Lung (tissue), 12 donors: ENCODE data around the gene HOXB3. TPM values are rescaled to one million over a fixed set of nuclear protein-coding genes. Genes with fewer than 3 reads are reported as not detected.
"Not testable (repeated sequence)": the region's sequence is repeated elsewhere in the genome, so short reads cannot be mapped to it uniquely, and the experiment has no call there.

ENCODE experiments used
- ATAC-seq: fragments of 200-7000 bp; cut with Tn5 transposase; one replicate; pipeline ENCODE4 v1.9.1; 2020; ENCODE audit warnings: moderate number of reproducible peaks; ENCODE audit not compliant: insufficient read depth, low FRiP score
- DNase-seq, 3 donors: peaks; one replicate each; pipeline ENCODE4 v3.0.0-alpha.2; 2013 to 2017
- H3K27ac ChIP-seq, 2 donors: one replicate each; pipeline ENCODE4 v1.5.1; 2013; ENCODE audit warnings: mild to moderate bottlenecking in 2 of 2, moderate library complexity in 2 of 2, control low read depth in 1 of 2, inconsistent platforms in 1 of 2, low read depth in 1 of 2, low read length in 1 of 2
- H3K27me3 ChIP-seq, 3 donors: one replicate each; pipeline ENCODE4 v1.5.1; 2013; ENCODE audit warnings: low read length in 2 of 3; ENCODE audit not compliant: control insufficient read depth in 3 of 3, insufficient read depth in 3 of 3
- H3K36me3 ChIP-seq, 4 donors: one replicate each; pipeline ENCODE4 v1.5.1; 2013; ENCODE audit warnings: low read length in 4 of 4, mild to moderate bottlenecking in 1 of 4, moderate library complexity in 1 of 4; ENCODE audit not compliant: control insufficient read depth in 4 of 4, insufficient read depth in 4 of 4
- H3K4me1 ChIP-seq, 5 donors: one replicate each; pipeline ENCODE4 v1.5.1; 2013; ENCODE audit warnings: low read length in 5 of 5, mild to moderate bottlenecking in 2 of 5, moderate library complexity in 1 of 5; ENCODE audit not compliant: control insufficient read depth in 5 of 5, insufficient read depth in 5 of 5
- H3K4me3 ChIP-seq: one replicate; pipeline ENCODE4 v1.5.1; 2013; ENCODE audit warnings: mild to moderate bottlenecking, control low read depth, moderate library complexity
- H3K9ac ChIP-seq, 2 donors: one replicate each; pipeline ENCODE4 v1.5.1; 2013; ENCODE audit warnings: low read length in 2 of 2, control low read depth in 1 of 2; ENCODE audit not compliant: insufficient read depth in 1 of 2
- H3K9me3 ChIP-seq, 4 donors: one replicate each; pipeline ENCODE4 v1.5.1; 2013; ENCODE audit warnings: low read length in 3 of 4, mild to moderate bottlenecking in 1 of 4, moderate library complexity in 1 of 4; ENCODE audit not compliant: control insufficient read depth in 4 of 4, insufficient read depth in 3 of 4
- WGBS, 2 donors: extraction: QIAGEN DNeasy Blood & Tissue Kit; methylation state at CpG; one replicate each; pipeline ENCODE4 v1.1.7; 2013; 5-methylcytosine and 5-hydroxymethylcytosine counted together
- polyA plus RNA-seq, 2 donors: library from polyadenylated mRNA; stranded (reverse); fragments of 200-250 nt; gene quantifications; one replicate each; pipeline ENCODE4 v1.2.1, GENCODE V29; 2013
- total RNA-seq, 2 donors: library from RNA; depleted of rRNA in 1 of 2; stranded (reverse); fragments of >200 nt in 1 of 2; gene quantifications; one replicate each; pipeline ENCODE4 v1.2.1, GENCODE V29; 2014 to 2021
- TF ChIP-seq, protein P1 (sequence below): IDR thresholded peaks from 2 replicates; pipeline ENCODE4 v1.5.1; 2012; ENCODE audit warnings: mild to moderate bottlenecking; ENCODE audit errors: control extremely low read depth, extremely low read depth
- donor health status: control.
- donor health status: control.
- donor health status: Bipolar disorder and iron deficiency.
- donor health status: healthy.
- donor health status: DM: yes; HTN: yes; CAD: no.

The HOXB3 gene
- total and polyA plus RNA-seq, 4 donors, result 1.9 to 21.1 (median 6.7) TPM

DNA sequence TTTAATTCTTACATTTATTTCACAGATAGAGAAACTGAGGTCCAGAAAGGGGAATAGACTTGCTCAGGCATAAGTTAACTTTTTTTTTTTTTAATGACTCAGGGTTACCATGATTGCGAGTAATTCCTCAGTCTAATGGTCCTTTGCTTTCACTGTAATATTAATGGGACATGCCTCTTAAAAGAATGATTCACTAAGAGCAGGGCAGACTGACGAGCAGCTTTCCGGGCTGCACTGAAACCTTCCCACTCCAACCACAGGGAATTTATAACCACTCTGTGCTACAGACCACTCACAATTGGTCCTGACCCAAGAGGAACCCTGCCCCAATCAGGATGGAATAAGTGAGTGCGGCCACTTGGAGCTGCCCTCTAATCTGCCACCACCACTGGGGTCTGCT is 50.9 kb downstream of the HOXB3 start:
- WGBS, 2 donors, result 77 to 84% methylated on average over 4 of the region's 4 CpGs
- Histone ChIP-seq H3K4me1 (peaks cover 0 to 13% (median 3%) of the 10 kb centered on the region in 5 donors), H3K36me3 (peaks cover 0 to 19% (median 2%) of the 10 kb centered on the region in 4 donors), H3K27me3 (peaks cover 0 to 32% (median 5%) of the 10 kb centered on the region in 3 donors), H3K9me3 (no peaks in the 10 kb centered on the region), H3K9ac (no peak overlapping the region), H3K27ac (no peak overlapping the region), H3K4me3 (no peak overlapping the region)
- DNase-seq, result no peak
- TF ChIP-seq, protein P1, sequence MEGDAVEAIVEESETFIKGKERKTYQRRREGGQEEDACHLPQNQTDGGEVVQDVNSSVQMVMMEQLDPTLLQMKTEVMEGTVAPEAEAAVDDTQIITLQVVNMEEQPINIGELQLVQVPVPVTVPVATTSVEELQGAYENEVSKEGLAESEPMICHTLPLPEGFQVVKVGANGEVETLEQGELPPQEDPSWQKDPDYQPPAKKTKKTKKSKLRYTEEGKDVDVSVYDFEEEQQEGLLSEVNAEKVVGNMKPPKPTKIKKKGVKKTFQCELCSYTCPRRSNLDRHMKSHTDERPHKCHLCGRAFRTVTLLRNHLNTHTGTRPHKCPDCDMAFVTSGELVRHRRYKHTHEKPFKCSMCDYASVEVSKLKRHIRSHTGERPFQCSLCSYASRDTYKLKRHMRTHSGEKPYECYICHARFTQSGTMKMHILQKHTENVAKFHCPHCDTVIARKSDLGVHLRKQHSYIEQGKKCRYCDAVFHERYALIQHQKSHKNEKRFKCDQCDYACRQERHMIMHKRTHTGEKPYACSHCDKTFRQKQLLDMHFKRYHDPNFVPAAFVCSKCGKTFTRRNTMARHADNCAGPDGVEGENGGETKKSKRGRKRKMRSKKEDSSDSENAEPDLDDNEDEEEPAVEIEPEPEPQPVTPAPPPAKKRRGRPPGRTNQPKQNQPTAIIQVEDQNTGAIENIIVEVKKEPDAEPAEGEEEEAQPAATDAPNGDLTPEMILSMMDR, result no peak
- ATAC-seq, result no peak

DNA sequence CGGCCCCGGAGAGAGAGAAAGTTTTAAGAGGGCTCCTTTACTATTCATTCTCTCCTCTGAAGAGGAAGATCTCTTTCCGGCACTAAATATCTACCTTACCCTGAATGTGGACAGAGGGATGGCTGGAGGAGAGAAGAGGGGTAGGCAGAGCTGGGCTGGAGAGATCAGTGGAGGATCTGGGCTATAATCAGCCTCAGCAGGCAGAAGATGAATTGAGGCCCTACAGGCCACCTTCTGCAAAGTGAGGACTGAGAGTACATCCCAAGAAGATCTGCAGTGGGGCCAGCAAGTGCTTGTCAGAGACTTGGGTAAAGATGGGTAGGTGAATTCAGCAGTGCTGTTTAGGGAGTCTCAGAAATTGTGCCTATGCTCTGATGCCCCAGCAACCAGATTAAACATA is 52.7 kb downstream of the HOXB3 start:
- peaks cover 0 to 13% (median 0%) of the 10 kb centered on the region in 5 donors for H3K4me1 ChIP-seq
- ATAC-seq (no peak), DNase-seq (peak in 1 of 3 donors; percentile 3)
- H3K9ac ChIP-seq, result no peak overlapping the region
- H3K27me3 ChIP-seq, result peaks cover 0 to 32% (median 5%) of the 10 kb centered on the region in 3 donors
- WGBS, 2 donors, result 91 to 98% methylated on average over 3 of the region's 3 CpGs
- H3K27ac ChIP-seq, result no peak overlapping the region
- TF ChIP-seq, protein P1, result no peak
- peaks cover 0 to 7% (median 2%) of the 10 kb centered on the region in 4 donors for H3K36me3 ChIP-seq
- no peak overlapping the region for H3K4me3 ChIP-seq
- H3K9me3 ChIP-seq, result no peaks in the 10 kb centered on the region

DNA sequence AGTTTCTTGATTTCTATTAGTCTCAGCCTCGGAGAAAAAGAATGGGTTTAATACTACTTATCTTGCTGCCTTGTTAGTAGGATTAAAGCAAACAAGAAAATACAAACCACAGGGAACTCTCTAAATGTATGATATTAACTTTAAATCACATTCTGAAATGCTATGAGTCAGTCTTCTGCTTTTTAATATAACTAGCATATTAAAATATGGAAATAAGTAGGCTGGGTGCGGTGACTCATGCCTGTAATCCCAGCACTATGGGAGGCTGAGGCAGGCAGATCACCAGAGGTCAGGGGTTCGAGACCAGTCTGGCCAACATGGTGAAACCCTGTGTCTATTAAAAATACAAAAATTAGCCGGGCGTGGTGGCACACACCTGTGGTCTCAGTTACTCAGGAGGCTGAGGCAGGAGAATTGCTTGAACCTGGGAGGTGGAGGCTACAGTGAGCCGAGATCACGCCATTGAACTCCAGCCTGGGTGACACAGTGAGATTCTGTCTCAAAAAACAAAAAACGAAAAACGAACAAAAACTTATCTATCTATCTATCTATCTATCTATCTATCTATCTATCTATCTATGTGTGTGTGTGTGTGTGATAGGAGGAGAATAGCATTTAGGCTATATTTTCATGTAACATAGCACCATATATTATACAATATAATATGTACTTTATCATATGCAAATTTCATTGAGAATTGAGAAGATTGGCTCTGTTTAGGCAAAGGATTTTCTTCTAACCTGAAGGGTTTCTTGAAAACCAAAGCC is 54.1 kb downstream of the HOXB3 start:
- peaks cover 0 to 37% (median 2%) of the 10 kb centered on the region in 3 donors for H3K27me3 ChIP-seq
- peak in 1 of 3 donors; percentile 3 for DNase-seq
- H3K9ac ChIP-seq, ATAC-seq, H3K4me3 ChIP-seq, H3K36me3 ChIP-seq, H3K27ac ChIP-seq, H3K9me3 ChIP-seq: not testable (repeated sequence)
- H3K4me1 ChIP-seq, result peaks cover 0 to 12% (median 0%) of the 10 kb centered on the region in 5 donors
- WGBS, 2 donors, result 84 to 85% methylated on average over 9 of the region's 9 CpGs

DNA sequence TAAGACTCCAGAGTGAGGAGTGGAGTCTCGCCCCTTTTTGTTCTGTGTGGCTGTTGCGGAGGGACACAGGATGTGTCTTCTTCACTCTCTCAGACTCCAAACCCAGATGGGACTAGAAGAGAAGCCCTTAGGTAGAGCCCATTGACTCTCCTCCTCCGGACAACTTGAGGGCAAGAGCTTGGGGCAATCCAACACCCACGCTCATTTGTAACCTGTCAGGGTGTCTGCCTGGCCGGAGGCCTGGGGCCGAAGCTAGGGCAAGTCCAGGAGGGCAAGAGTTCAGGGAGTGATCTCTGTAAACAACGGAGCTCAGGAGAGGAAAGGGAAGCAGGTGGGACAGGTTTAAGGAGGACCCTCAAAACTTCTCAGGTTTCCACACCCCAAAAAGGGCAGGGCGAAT is 57.8 kb downstream of the HOXB3 start:
- ATAC-seq (no peak), DNase-seq (no peak)
- Histone ChIP-seq H3K9me3 (no peaks in the 10 kb centered on the region), H3K4me3 (no peak overlapping the region), H3K27ac (no peak overlapping the region), H3K27me3 (peaks cover 0 to 45% (median 3%) of the 10 kb centered on the region in 3 donors), H3K36me3 (no peaks in the 10 kb centered on the region), H3K4me1 (peaks cover 0 to 16% (median 3%) of the 10 kb centered on the region in 5 donors), H3K9ac (no peak overlapping the region)
- 65 to 85% methylated on average over 8 of the region's 8 CpGs for WGBS, 2 donors
- TF ChIP-seq, protein P1, result no peak
